Epithelial cell of umbilical artery (primary cell): ENCODE data around the gene CC2D2A. TPM values are rescaled to one million over a fixed set of nuclear protein-coding genes. Genes with fewer than 3 reads are reported as not detected.

Source experiments
- total RNA-seq: library from RNA; depleted of rRNA; stranded (reverse); fragments of >200 nt; gene quantifications from 2 replicates; pipeline ENCODE4 v1.2.3, GENCODE V29; 2014

The CC2D2A gene
- 3.9 and 4.7 TPM in 2 replicates for total RNA-seq

DNA sequence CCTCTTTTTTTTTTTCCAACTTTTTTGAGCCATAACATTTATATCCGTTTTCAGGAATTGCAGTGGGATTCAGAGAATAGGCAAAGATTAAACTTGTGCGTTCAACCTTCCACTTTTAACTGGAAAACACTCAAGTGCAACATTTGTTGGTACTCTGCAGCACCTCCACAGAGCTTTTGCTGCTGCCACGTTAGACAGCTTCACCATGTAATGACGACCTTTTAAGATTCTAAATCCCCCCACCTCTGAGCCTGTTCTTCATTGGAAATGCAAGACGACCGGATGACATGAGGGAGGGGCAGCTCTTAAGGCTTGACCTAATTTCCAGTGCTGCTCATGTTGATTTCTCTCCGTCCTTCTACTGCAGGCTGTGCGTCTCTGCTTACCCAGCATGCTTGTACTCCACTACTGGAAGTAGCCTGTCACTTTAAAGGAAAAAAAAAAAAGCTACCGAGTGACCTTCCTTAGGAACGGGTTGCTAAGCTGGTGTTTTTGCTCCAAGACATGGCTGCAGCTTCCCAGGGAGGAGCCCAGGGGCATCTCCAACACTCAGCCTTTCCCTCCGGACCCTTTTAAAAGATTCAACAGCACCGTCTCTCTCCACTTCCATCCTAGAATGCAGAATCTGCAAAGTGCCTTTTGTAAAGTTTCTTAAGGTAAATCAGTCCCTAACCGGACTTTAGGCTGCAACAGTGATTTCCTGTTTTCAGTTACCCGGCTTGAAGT is at the start of gene CC2D2A:
CC2D2A (plus strand) TSS at position 481 of the 726 bp plus-strand sequence. CDS start 6,051 bp downstream, outside the sequence.

DNA sequence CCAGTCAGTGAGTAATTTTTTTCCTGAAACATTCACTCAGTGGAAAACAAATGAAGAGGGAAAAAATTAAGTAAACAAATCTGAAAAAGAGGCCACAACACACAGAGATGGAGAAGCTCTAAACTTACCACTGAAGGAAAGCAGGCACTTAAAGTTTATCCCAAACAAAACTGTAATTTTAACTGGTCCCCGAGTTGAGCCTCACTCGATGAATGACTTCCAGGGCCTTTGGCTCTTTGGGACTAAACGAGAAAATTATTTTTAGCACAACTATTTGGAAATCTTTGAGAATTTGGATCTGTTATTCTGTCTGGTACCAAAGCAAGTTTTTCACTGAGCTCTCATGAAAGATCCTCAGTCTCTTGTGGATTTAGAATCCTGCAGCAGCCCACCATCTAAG is 42.0 kb upstream of the CC2D2A start, which contains the start of gene C1QTNF7:
C1QTNF7 (plus strand) TSS at position 333 of the 400 bp plus-strand sequence. CDS start 7,711 bp downstream, outside the sequence.

Other genes starting within 250 kb of the CC2D2A start
- gene C1QTNF7, start 41.8 kb upstream of the CC2D2A start, total RNA-seq = not detected in 2 replicates
- gene FBXL5, start 185.5 kb downstream of the CC2D2A start, total RNA-seq = 76.7 and 173 TPM in 2 replicates
- gene FAM200B, start 211.9 kb downstream of the CC2D2A start, total RNA-seq = 14.6 and 16.1 TPM in 2 replicates
- gene BST1, start 233.2 kb downstream of the CC2D2A start, total RNA-seq = 5.2 and 6.5 TPM in 2 replicates